A549 (cell line): ENCODE data around the gene GPLD1. TPM values are rescaled to one million over a fixed set of nuclear protein-coding genes. Genes with fewer than 3 reads are reported as not detected.

ENCODE experiments used
- ATAC-seq, 2 experiments: fragments of 200-7000 bp in 1 of 2; fragments of >200 bp in 1 of 2; cut with Nextera tagmentation in 1 of 2; cut with Tn5 transposase in 1 of 2; 3 replicates each; pipeline versions ENCODE4 v1.8.0 to v1.9.1; 2018 to 2020; ENCODE audit warnings: mild to moderate bottlenecking in 1 of 2, moderate library complexity in 1 of 2
- CTCF ChIA-PET: fragments of 300-600 bp; sonication (Branson Sonifier 250); formaldehyde crosslinking; extraction: SDS; loops from one replicate; lab custom pipeline; 2021; ENCODE audit warnings: antibody characterized with exemption, inconsistent platforms; lab: Yijun Ruan, JAX
- POLR2A ChIA-PET: fragments of 350-600 bp; formaldehyde crosslinking; extraction: SDS; loops from one replicate; lab custom pipeline; 2021; ENCODE audit warnings: antibody characterized with exemption, inconsistent platforms; lab: Yijun Ruan, JAX
- DNase-seq, 2 experiments: peaks; one replicate each; pipeline versions ENCODE4 v3.0.0 to v3.0.0-alpha.2; 2011 to 2016; ENCODE audit warnings: low read depth in 1 of 2, low spot score in 1 of 2
- FAIRE-seq: peaks from 2 replicates; lab custom pipeline; 2011; peaks lifted over from hg19 to GRCh38; lab: Jason Lieb, UNC
- H3K27ac ChIP-seq, 2 experiments: fragments of >200 bp; sonication (Bioruptor Twin); formaldehyde crosslinking; 3 replicates each; pipeline ENCODE4 v1.5.1; 2016 to 2017
- H3K4me1 ChIP-seq: fragments of >200 bp; sonication (Bioruptor Twin); formaldehyde crosslinking; 3 replicates; pipeline ENCODE4 v1.6.1; 2016
- H3K4me2 ChIP-seq: fragments of >200 bp; sonication (Bioruptor Twin); formaldehyde crosslinking; 3 replicates; pipeline ENCODE4 v1.6.1; 2016
- H3K4me3 ChIP-seq: fragments of >200 bp; sonication (Bioruptor Twin); formaldehyde crosslinking; 3 replicates; pipeline ENCODE4 v1.5.1; 2016
- H3K9me3 ChIP-seq: fragments of >200 bp; sonication (Bioruptor Twin); formaldehyde crosslinking; 3 replicates; pipeline ENCODE4 v1.6.1; 2016
- CBX8 ChIP-seq: fragments of 200-600 bp; sonication (generic); IDR thresholded peaks from 2 replicates; pipeline ENCODE4 v1.6.1; 2016
- CEBPB ChIP-seq, 2 experiments: fragments of >200 bp in 1 of 2; sonication (Bioruptor Twin) in 1 of 2; formaldehyde crosslinking in 1 of 2; IDR thresholded peaks; 2 replicates each; pipeline ENCODE4 v1.6.1; 2012 to 2016
- E2F6 ChIP-seq: IDR thresholded peaks from 2 replicates; pipeline ENCODE4 v1.6.1; 2012; ENCODE audit warnings: low read depth, borderline replicate concordance
- FOSB ChIP-seq: fragments of 250-450 bp; sonication (Bioruptor Pico); IDR thresholded peaks from 2 replicates; pipeline ENCODE4 v1.5.0; 2020; ENCODE audit warnings: mild to moderate bottlenecking, moderate library complexity
- FOSL2 ChIP-seq, 2 experiments: fragments of 450-650 bp in 1 of 2; fragments of >200 bp in 1 of 2; sonication (Bioruptor Twin) in 1 of 2; formaldehyde crosslinking; IDR thresholded peaks; 2 replicates each; pipeline versions ENCODE4 v1.5.0 to v1.6.1; 2016 to 2020; ENCODE audit warnings: mild to moderate bottlenecking in 1 of 2, moderate library complexity in 1 of 2
- HES2 ChIP-seq: fragments of >200 bp; sonication (Bioruptor Twin); formaldehyde crosslinking; IDR thresholded peaks from 2 replicates; pipeline ENCODE4 v1.6.1; 2016
- HEYL ChIP-seq: fragments of 250-450 bp; sonication (Bioruptor Pico); IDR thresholded peaks from 2 replicates; pipeline ENCODE4 v1.8.0; 2021; ENCODE audit warnings: mild to moderate bottlenecking, moderate library complexity
- HOXB13 ChIP-seq: fragments of 250-450 bp; sonication (Bioruptor Pico); IDR thresholded peaks from 2 replicates; pipeline ENCODE4 v1.5.0; 2020; ENCODE audit warnings: low read depth, mild to moderate bottlenecking, moderate library complexity
- MAZ ChIP-seq: fragments of 150-350 bp; IDR thresholded peaks from 2 replicates; pipeline ENCODE4 v1.6.1; 2014; ENCODE audit warnings: antibody characterized with exemption, low read depth, low read length, borderline replicate concordance
- MYC ChIP-seq: IDR thresholded peaks from 2 replicates; pipeline ENCODE4 v1.6.1; 2012; ENCODE audit warnings: mild to moderate bottlenecking, inconsistent platforms, low read length, improper control_type of control experiment, borderline replicate concordance
- NFE2L2 ChIP-seq: fragments of 150-350 bp; conservative IDR thresholded peaks from 2 replicates; pipeline ENCODE4 v1.6.1; 2014; ENCODE audit warnings: low read length
- POLR2A ChIP-seq: IDR thresholded peaks from 2 replicates; pipeline ENCODE4 v1.6.1; 2012; ENCODE audit warnings: mild to moderate bottlenecking, low read length
- RAD21 ChIP-seq, 2 experiments: fragments of >200 bp in 1 of 2; sonication (Bioruptor Twin) in 1 of 2; formaldehyde crosslinking in 1 of 2; IDR thresholded peaks in 1 of 2; conservative IDR thresholded peaks in 1 of 2; 2 replicates in 1 of 2; 3 replicates in 1 of 2; pipeline ENCODE4 v1.6.1; 2012 to 2018; ENCODE audit warnings: inconsistent platforms in 1 of 2
- RARB ChIP-seq: fragments of 250-450 bp; sonication (Bioruptor Pico); IDR thresholded peaks from 2 replicates; pipeline ENCODE4 v1.8.0; 2021; ENCODE audit warnings: mild to moderate bottlenecking, moderate library complexity
- SMC3 ChIP-seq: fragments of >200 bp; sonication (Bioruptor Twin); formaldehyde crosslinking; IDR thresholded peaks from 3 replicates; pipeline ENCODE4 v1.6.1; 2018; ENCODE audit warnings: inconsistent platforms
- ZFP36 ChIP-seq: fragments of 450-650 bp; IDR thresholded peaks from 2 replicates; pipeline ENCODE4 v1.6.1; 2014; ENCODE audit warnings: borderline replicate concordance; ENCODE audit not compliant: partially characterized antibody
- ZNF302 ChIP-seq: fragments of 250-450 bp; sonication (Bioruptor Pico); IDR thresholded peaks from 2 replicates; pipeline ENCODE4 v1.9.0; 2021; ENCODE audit warnings: inconsistent platforms, mild to moderate bottlenecking, moderate library complexity
- WGBS: methylation state at CpG from one replicate; pipeline ENCODE4 v1.1.6; 2017; ENCODE audit errors: missing lambda C conversion rate; 5-methylcytosine and 5-hydroxymethylcytosine counted together
- polyA plus RNA-seq, 4 experiments: library from polyadenylated mRNA; depleted of rRNA in 3 of 4; stranded (reverse); fragments of >200 nt; fragmentation: RNase III in 1 of 4; extraction: RNeasy Plus Mini Kit Qiagen cat#74134 plus additional on column Dnase treatment in 1 of 4; gene quantifications; 2 replicates in 3 of 4; 3 replicates in 1 of 4; pipeline ENCODE4 v1.2.3, GENCODE V29; 2011 to 2017
- TF ChIP-seq, protein P1 (sequence below): fragments of >200 bp; sonication (Bioruptor Twin); formaldehyde crosslinking; IDR thresholded peaks from 3 replicates; pipeline ENCODE4 v1.5.1; 2016

The GPLD1 gene
- polyA plus RNA-seq, 2 of the 4 experiments (the other 2 are of a cell fraction): 1.3 to 2.6 TPM

DNA sequence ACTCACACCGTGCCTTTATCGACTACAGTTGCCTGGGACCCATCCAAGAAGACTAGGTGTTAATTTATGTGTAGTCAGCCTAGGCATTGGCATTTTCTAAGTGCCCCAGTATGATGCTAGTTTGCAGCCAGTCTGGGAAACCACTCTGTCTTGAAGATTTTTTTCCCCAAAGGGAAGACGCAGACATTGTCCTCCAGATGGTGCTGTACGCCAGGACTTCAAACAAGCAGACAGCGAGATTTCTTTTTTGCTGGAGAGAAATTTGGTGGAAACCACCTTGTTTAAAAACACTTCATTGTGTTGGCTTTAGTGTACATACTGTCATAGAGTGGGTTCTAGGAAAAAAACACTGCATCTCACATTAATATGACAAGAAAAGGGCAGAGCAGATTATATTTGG is 35.4 kb upstream of the GPLD1 start:
- no peak for TF ChIP-seq CEBPB (IDR thresholded peaks at IDR 0.05)
- no peak for TF ChIP-seq E2F6
- TF ChIP-seq SMC3: peak; percentile 33; the same call in 1 of the 3 replicates
- TF ChIP-seq, protein P1, sequence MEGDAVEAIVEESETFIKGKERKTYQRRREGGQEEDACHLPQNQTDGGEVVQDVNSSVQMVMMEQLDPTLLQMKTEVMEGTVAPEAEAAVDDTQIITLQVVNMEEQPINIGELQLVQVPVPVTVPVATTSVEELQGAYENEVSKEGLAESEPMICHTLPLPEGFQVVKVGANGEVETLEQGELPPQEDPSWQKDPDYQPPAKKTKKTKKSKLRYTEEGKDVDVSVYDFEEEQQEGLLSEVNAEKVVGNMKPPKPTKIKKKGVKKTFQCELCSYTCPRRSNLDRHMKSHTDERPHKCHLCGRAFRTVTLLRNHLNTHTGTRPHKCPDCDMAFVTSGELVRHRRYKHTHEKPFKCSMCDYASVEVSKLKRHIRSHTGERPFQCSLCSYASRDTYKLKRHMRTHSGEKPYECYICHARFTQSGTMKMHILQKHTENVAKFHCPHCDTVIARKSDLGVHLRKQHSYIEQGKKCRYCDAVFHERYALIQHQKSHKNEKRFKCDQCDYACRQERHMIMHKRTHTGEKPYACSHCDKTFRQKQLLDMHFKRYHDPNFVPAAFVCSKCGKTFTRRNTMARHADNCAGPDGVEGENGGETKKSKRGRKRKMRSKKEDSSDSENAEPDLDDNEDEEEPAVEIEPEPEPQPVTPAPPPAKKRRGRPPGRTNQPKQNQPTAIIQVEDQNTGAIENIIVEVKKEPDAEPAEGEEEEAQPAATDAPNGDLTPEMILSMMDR: peak; percentile 44
- TF ChIP-seq RAD21 (conservative IDR thresholded peaks at IDR 0.05 in 1 of 2, IDR thresholded peaks at IDR 0.05 in 1 of 2): peak; percentile 61 to 72
- no peak for TF ChIP-seq POLR2A
- no peak for TF ChIP-seq CBX8
- 59% methylated on average over 5 of the region's 5 CpGs for whole genome bisulfite sequencing

DNA sequence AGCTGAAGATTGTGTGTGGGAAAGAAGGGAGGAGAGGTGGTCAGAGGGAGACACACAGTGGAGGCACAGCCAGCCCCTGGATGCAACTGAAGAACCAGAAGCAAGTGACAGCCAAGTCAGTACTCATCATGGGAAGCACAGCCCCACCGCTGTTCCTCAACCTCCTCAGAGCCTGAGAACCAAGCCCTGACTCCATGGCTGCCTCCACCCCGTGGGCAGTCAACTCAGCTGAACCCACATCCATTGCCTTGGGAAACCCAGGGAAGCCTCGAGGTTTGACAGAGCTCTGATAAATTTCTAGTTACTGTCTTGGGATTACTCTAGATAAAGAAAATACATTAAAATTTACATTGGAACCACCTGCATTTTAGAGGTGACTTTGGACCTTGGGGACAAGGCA is 35.0 kb upstream of the GPLD1 start:
- DNase-seq (no peak), ATAC-seq (no peak)
- TF ChIP-seq HEYL: no peak
- TF ChIP-seq FOSB (CRISPR knock-in tag): no peak
- TF ChIP-seq E2F6: no peak
- no peak for TF ChIP-seq HOXB13
- no peak for TF ChIP-seq HES2
- TF ChIP-seq ZFP36: no peak
- TF ChIP-seq RARB (CRISPR knock-in tag): no peak
- no peak for TF ChIP-seq FOSL2 (IDR thresholded peaks at IDR 0.05)
- TF ChIP-seq FOSL2 (CRISPR knock-in tag; IDR thresholded peaks at IDR 0.05): no peak
- TF ChIP-seq ZNF302 (CRISPR knock-in tag): no peak
- no peak for TF ChIP-seq MYC
- TF ChIP-seq MAZ: no peak
- TF ChIP-seq POLR2A: no peak
- no peak for TF ChIP-seq NFE2L2
- TF ChIP-seq, all 56 proteins: peak for 0
- no peak overlapping the region for H3K4me2 ChIP-seq
- H3K4me1 ChIP-seq: no peaks in the 10 kb centered on the region
- no peaks in the 10 kb centered on the region for H3K9me3 ChIP-seq
- no peak for FAIRE-seq
- no peak overlapping the region for H3K4me3 ChIP-seq
- POLR2A ChIA-PET: no interaction called here
- 67% methylated on average over 3 of the region's 3 CpGs for WGBS
- CTCF ChIA-PET: interaction anchor here (0.5 to 5.0 kb wide), 6 partner anchors 8 to 176 kb away, joined by 3 to 33 read pairs (median 8); partner anchors contain the start of gene ALDH5A1
- H3K27ac ChIP-seq: no peak overlapping the region

More for the DNA sequence above, 35.4 kb upstream of the GPLD1 start:
- FAIRE-seq: no peak
- DNase-seq: peak in 1 of 2 experiments; percentile 58
- no peak overlapping the region for H3K4me2 ChIP-seq
- H3K4me3 ChIP-seq: no peak overlapping the region
- ChIA-PET CTCF (interaction anchor here (0.7 to 5.0 kb wide), 6 partner anchors 11 to 61 kb away, joined by 3 to 33 read pairs (median 10); partner anchors contain the start of gene ALDH5A1), POLR2A (no interaction called here)
- no peaks in the 10 kb centered on the region for H3K9me3 ChIP-seq
- no peak overlapping the region for H3K27ac ChIP-seq
- H3K4me1 ChIP-seq: no peaks in the 10 kb centered on the region
- ATAC-seq: peak in 1 of 2 experiments; percentile 70; a peak in 3 of 6 replicates
